HL-60 (cell line): ENCODE results near the gene RPP21.

ENCODE experiments used
- CTCF ChIP-seq: IDR thresholded peaks from one replicate; pipeline ENCODE4 v1.5.1; 2011; ENCODE audit warnings: low read length, control low read depth, inconsistent platforms; ENCODE audit not compliant: insufficient read depth
- POLR2AphosphoS5 ChIP-seq: IDR thresholded peaks from 2 replicates; pipeline ENCODE4 v1.6.1; 2012; ENCODE audit warnings: low read depth

GRCh38 chr6:30360139-30360538 lies 15.2 kb downstream of the RPP21 start:
- no peak for TF ChIP-seq CTCF
- TF ChIP-seq POLR2AphosphoS5: no peak
